AG04450 (cell line): ENCODE measurements around the gene BNIPL. TPM values are rescaled to one million over a fixed set of nuclear protein-coding genes. Genes with fewer than 3 reads are reported as not detected.

ENCODE experiments used
- CTCF ChIA-PET: fragments of 300-600, 350-600 bp; formaldehyde crosslinking; extraction: SDS; loops from one replicate; lab custom pipeline; 2022; ENCODE audit warnings: antibody characterized with exemption, inconsistent platforms; lab: Charles Lee
- POLR2A ChIA-PET: fragments of 350-600 bp; formaldehyde crosslinking; extraction: SDS; loops from one replicate; lab custom pipeline; 2021; ENCODE audit warnings: antibody characterized with exemption, inconsistent platforms; lab: Yijun Ruan, JAX
- DNase-seq: peaks from one replicate; pipeline ENCODE4 v3.0.0-alpha.2; 2011; ENCODE audit warnings: low read depth, low spot score
- H3K27ac ChIP-seq: one replicate; pipeline ENCODE4 v1.5.1; 2012; ENCODE audit warnings: low read depth, low read length, control low read depth
- H3K27me3 ChIP-seq: one replicate; pipeline ENCODE4 v1.6.0; 2012; ENCODE audit warnings: low read length; ENCODE audit not compliant: control insufficient read depth, insufficient read depth
- H3K4me3 ChIP-seq: 2 replicates; pipeline ENCODE4 v1.5.1; 2011; ENCODE audit warnings: mild to moderate bottlenecking, low read depth, low read length, control low read depth
- H3K9me3 ChIP-seq: 2 replicates; pipeline ENCODE4 v1.5.1; 2012; ENCODE audit warnings: low read length; ENCODE audit not compliant: control insufficient read depth, insufficient read depth
- CTCF ChIP-seq: IDR thresholded peaks from 2 replicates; pipeline ENCODE4 v1.5.1; 2011; ENCODE audit warnings: low read depth, low read length, control low read depth, inconsistent platforms
- polyA plus RNA-seq: library from polyadenylated mRNA; depleted of rRNA; stranded (reverse); fragments of >200 nt; gene quantifications from 2 replicates; pipeline ENCODE4 v1.2.3, GENCODE V29; 2011

BNIPL gene
- polyA plus RNA-seq, 1 experiment, result 0.16 TPM

GRCh38 chr1:151055581-151055980 is 19.2 kb downstream of the BNIPL start:
- CTCF ChIA-PET, result interaction anchor here (1.2 kb wide), 1 partner anchor 16 kb away, joined by 6 read pairs; the partner anchor contains the start of gene GABPB2
- no peak for TF ChIP-seq CTCF
- Histone ChIP-seq H3K27ac (no peak overlapping the region), H3K9me3 (no peaks in the 10 kb centered on the region; the same call in 1 of the 2 replicates), H3K4me3 (no peak overlapping the region), H3K27me3 (no peaks in the 10 kb centered on the region)
- DNase-seq, result no peak
- POLR2A ChIA-PET, result interaction anchor here (0.6 kb wide), 1 partner anchor 12 kb away, joined by 5 read pairs; no protein-coding TSS in a partner anchor

- no peaks in the 10 kb centered on the region; the same call in 1 of the 2 replicates for H3K9me3 ChIP-seq
- TF ChIP-seq CTCF, result no peak
- DNase-seq, result no peak
- no peak overlapping the region for H3K4me3 ChIP-seq
- H3K27ac ChIP-seq, result no peak overlapping the region
- H3K27me3 ChIP-seq, result no peaks in the 10 kb centered on the region
- ChIA-PET CTCF (interaction anchor here (1.2 to 1.5 kb wide), 2 partner anchors 8 to 15 kb away, joined by 6 read pairs; partner anchors contain the start of genes C1orf56 and GABPB2), POLR2A (interaction anchor here (3.5 kb wide), 1 partner anchor 8 kb away, joined by 24 read pairs; the partner anchor contains the start of gene C1orf56)
Observed at GRCh38 chr1:151056149-151056548, 19.8 kb downstream of the BNIPL start.

GRCh38 chr1:151058692-151059091 is 22.3 kb downstream of the BNIPL start:
- Histone ChIP-seq H3K4me3 (peak overlapping the region; percentile 84), H3K9me3 (no peaks in the 10 kb centered on the region; the same call in 1 of the 2 replicates), H3K27ac (peak overlapping the region; percentile 92), H3K27me3 (no peaks in the 10 kb centered on the region)
- no peak for DNase-seq
- POLR2A ChIA-PET, result interaction anchor here (0.6 to 3.5 kb wide), 3 partner anchors 10 to 253 kb away, joined by 3 to 24 read pairs (median 7); partner anchors contain the start of gene C1orf56
- no peak for TF ChIP-seq CTCF
- CTCF ChIA-PET, result interaction anchor here (0.6 to 1.5 kb wide), 5 partner anchors 9 to 102 kb away, joined by 3 to 7 read pairs (median 4); partner anchors contain the start of genes C1orf56 and GABPB2

GRCh38 chr1:151059109-151060006 is 23.0 kb downstream of the BNIPL start, which contains the start of gene CDC42SE1:
Gene CDC42SE1, minus strand, starts transcription at chr1:151059622. Its CDS starts 3,892 bp downstream, at chr1:151055730.
- peak; percentile 76 for TF ChIP-seq CTCF
- POLR2A ChIA-PET, result interaction anchor here (0.6 to 3.5 kb wide), 3 partner anchors 11 to 253 kb away, joined by 3 to 24 read pairs (median 7); partner anchors contain the start of gene C1orf56
- peak within 1 kb of the TSS; percentile 84 for H3K4me3 ChIP-seq
- no peaks in the 10 kb centered on the region for H3K27me3 ChIP-seq
- H3K27ac ChIP-seq, result peak within 1 kb of the TSS; percentile 92
- DNase-seq, result peak; percentile 45
- CTCF ChIA-PET, result interaction anchor here (0.5 to 1.5 kb wide), 7 partner anchors 10 to 384 kb away, joined by 3 to 5 read pairs (median 3); partner anchors contain the start of gene C1orf56
- H3K9me3 ChIP-seq, result no peaks in the 10 kb centered on the region; the same call in 1 of the 2 replicates
